Stimulated activated CD4-positive, alpha-beta T cell treated with anti-CD3 and anti-CD28 coated beads, Interleukin-4, amount 100 ng/mL, for 24 hours (primary cell): ENCODE results near the gene ITGBL1.
"Not testable (repeated sequence)": the region's sequence is repeated elsewhere in the genome, so short reads cannot be mapped to it uniquely, and the experiment has no call there.

ENCODE experiments used
- DNase-seq: peaks from one replicate; pipeline ENCODE4 v3.0.0-alpha.2; 2020

The ITGBL1 gene

GRCh38 chr13:101514100-101514499, 61.6 kb downstream of the ITGBL1 start:
- no peak for DNase-seq

DNA sequence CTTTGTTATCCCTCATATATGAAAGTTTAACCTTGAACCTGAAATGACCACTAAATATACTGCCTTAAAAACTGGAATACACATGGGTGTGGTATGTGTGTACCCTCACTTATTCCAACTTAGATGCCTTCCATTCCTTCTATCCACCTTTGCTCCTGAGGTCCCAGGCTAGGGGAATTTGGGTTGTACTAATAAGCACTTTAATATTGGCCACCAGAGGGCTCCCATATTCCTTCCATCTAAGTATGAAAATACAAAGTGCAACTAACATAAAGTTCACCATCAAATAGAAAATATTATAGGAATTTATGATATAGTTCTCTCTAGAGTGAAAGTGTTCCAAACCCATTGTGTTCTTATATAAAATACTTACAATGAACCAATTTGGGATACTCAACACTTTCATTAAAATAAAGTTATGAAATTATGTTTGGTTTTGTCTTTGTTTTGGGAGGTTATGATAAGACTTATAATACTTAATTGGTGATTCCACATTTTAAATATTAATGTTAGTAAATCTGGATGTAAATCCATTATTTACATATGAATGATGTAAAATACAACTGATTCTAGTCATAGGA, 62.3 kb downstream of the ITGBL1 start:
- peak; percentile 27 for DNase-seq

DNA sequence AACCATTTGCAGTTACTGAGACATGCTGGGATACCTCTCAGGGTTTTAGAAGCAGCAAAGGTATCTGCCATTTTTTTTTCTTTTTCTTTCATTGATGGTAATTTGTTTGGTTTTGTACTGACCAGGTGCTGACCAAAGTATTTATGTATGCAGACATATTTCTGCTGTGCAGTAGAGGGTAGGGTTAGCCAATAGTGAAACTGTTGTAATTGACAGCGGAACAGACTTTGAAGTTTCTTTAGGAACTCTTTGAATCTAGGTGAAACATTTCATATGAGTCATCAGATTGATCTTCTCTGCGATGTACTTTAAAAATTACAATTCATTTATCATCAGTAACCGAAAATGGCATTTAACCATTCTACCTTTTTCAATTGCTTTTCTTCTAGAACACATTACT, 63.0 kb downstream of the ITGBL1 start:
- no peak for DNase-seq

GRCh38 chr13:101516262-101516661, 63.8 kb downstream of the ITGBL1 start:
- no peak for DNase-seq

- no peak for DNase-seq
These were observed 68.2 kb downstream of the ITGBL1 start for GRCh38 chr13:101520672-101521071.

DNA sequence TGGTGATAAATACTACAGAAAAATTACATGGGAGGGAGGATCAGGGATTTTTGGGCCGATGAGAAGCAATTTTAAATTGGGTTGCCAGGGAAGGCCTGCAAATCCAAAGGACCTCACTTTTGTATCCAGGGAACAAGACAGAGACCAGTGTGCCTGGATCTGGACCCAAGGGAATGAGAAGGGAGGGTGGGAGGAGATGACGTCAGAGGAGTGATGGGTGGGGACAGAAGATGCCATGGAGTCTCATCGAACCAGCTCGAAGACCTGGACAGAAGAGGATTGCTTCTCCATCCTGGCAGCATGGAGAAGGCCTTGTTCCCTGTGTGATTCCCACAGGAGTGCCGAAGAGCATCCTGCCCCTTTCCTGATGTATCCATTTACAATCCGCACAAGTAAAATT, 68.9 kb downstream of the ITGBL1 start:
- no peak for DNase-seq

- no peak for DNase-seq
These were observed 70.1 kb downstream of the ITGBL1 start for GRCh38 chr13:101522607-101523006.

GRCh38 chr13:101523154-101524131, 71.0 kb downstream of the ITGBL1 start:
- no peak for DNase-seq

- no peak for DNase-seq
These were observed 74.7 kb downstream of the ITGBL1 start for GRCh38 chr13:101527130-101527529.

DNA sequence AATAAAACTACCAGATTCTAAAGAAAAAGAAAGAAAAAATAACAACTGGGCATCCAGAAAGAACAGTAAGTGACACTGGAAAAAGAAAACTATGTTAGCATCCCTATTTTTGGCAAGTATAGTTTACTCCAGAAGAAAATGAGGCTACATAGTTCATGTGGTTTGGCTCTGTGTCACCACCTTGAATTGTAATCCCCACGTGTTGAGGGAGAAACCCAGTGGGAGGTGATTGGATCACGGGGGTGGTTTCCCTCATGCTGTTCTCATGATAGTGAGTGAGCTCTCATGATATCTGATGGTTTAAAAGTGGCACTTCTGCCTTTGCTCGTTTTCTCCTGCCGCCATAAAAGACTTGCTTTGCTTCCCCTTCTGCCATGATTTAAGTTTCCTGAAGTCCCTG, 76.9 kb downstream of the ITGBL1 start:
- DNase-seq: peak; percentile 11

GRCh38 chr13:101530293-101530692, 77.8 kb downstream of the ITGBL1 start:
- no peak for DNase-seq

DNA sequence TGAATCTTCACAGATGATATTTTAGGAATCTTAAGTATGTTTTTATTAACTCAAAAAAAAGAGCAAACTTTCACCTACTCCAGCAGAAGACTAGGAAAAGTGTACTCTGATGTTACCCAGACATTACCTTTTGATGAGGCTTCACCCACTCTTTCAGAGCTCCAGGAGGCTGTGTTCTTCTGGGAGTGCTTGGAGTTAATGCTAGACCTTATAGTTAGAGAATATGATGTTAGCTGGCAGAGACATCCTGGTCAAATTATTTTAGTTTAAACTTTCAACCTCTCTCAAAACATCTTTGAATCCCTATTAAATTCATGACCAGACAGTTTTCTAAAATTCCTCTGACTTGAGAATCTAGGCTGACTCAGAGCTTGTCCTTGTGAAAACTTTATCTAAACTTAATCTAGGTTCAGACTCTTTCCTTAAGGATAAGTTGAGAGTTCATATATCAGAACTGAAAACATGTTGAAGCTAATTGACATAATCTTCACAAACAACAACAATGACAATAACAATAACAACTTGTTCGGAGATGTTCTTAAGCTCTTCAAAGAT, 82.8 kb downstream of the ITGBL1 start:
- DNase-seq: no peak

DNA sequence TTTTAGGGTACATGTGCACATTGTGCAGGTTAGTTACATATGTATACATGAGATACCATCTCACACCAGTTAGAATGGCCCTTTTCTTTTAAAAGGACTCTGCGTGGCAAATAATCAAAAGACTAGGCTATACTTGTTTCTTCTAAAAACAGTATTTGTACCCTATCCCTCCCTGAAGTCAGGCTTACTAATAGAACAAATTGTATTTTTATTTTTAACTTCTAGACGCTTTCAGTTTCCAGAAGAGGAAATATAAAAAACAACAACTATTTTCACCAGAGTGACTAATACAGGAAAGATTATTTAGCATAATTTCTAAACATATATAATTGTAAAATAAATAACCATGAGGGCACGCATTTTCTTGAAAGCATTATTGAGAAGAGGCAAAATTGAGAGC, 83.6 kb downstream of the ITGBL1 start:
- DNase-seq: no peak

DNA sequence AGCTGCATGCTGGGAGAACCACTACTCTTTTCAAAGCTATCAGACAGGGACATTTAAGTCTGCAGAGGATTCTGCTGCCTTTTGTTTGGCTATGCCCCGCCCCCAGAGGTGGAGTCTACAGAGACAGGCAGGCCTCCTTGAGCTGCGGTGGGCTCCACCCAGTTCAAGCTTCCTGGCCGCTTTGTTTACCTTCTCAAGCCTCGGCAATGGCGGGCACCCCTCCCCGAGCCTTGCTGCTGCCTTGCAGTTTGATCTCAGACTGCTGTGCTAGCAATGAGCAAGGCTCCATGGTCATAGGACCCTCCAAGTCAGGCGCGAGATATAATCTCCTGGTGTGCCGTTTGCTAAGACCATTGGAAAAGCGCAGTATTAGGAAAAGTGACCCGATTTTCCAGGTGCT, 92.1 kb downstream of the ITGBL1 start:
- DNase-seq: not testable (repeated sequence)

DNA sequence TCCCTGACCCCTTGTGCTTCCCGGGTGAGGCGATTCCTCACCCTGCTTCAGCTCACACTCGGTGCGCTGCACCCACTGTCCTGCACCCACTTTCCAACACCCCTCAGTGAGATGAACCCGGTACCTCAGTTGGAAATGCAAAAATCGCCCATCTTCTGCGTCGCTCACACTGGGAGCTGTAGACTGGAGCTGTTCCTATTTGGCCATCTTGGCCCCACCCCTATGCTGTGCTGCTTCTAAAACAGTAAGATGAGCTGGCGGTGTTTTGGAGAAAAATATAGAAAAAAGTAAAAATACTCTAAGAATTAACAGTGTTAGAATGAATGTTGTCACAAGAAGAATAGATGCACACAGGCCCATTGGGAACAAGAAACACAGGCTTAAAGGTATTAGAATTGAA, 92.5 kb downstream of the ITGBL1 start:
- DNase-seq: no peak

GRCh38 chr13:101545521-101545920, 93.0 kb downstream of the ITGBL1 start:
- DNase-seq: no peak

GRCh38 chr13:101552286-101552685, 99.8 kb downstream of the ITGBL1 start:
- no peak for DNase-seq

GRCh38 chr13:101552786-101553185, 100.3 kb downstream of the ITGBL1 start:
- DNase-seq: no peak

DNA sequence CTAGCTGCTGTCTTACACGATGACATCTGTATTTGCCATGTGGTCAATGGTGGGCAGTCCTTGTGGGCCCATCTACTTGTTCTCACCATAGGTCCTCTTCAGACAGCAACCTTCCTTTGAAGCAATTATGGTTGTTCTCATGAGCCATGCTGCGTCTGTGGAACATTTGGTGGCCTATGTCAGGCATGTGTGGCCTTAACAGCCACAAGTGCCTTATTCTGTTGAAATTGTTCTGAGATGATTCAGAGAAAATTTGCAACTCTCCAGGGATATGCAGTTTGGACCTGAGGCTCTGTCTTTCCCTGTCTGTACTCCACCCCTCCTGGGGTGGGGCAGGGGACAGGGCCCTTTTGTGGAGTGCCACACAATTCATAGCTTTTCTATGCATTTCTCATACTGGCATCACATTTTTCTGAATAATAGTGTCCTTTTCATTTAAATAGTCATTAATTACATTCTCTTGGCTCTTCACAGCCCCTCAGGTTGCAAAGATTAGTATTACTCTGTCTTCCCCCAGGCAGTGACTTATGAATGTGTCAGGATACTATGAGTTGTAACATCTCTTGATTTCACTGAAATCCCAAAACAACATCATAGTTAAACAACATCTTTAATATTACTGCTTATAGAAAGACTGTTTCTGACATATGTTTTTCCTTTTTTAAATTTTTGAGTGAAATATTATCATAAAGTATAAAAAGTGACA, 102.1 kb downstream of the ITGBL1 start:
- no peak for DNase-seq

DNA sequence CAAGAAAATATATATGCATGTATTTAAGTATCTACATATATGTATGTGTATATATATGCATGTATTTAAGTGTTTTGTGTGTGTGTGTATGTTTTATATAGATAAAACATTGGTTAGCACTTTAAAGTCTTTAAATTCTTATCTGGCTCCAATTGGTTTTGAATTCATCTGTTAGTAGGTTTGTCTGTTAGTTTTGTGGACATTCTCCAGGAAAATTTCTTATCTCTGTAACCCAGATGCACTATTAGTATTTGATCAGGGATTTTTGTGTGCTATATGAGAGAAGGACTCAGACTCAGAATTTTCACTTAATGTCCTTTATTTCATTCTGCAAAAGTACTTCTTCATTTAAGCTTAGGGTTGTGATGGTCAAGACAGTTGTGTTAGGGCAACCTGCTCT, 103.1 kb downstream of the ITGBL1 start:
- no peak for DNase-seq

DNA sequence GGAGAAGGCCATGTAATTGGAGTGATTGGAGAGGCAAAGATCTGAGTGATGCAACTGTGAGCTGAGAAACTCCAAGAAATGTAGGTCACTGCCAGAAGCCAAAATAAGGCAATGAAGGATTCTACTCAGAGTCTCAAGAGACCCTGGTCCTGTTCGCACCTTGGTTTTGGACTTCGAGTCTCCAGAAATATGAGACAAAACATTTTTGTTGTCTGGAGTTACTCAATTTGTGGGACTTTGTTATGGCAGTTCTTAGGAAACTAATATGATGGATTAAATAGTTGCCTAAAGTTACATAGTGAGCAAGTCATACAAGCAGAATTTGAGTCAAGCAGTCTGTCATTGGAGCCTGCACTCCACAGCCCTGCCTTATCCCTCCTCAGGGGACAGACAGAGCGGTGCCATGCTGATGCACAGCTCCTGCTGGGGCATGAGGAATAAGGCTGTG, 104.2 kb downstream of the ITGBL1 start:
- no peak for DNase-seq

DNA sequence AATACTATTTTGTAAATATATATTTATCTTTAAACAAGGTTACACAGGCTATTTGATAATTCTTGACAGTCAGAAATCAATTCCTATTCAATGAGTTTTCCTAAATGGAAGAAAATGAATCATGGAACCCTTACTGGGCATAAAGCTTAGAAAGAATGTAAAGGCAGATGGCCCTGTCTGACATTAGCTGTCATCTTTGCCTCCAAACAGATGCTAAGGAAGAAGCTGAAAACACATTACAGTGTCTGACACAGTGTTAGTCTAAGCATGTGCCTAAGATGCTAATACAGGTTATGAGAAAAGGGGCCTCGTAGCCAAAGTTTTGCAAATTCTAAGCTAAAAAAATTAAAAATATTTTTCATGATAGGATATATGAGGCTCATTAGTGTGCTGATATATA, 112.8 kb downstream of the ITGBL1 start:
- DNase-seq: no peak

DNA sequence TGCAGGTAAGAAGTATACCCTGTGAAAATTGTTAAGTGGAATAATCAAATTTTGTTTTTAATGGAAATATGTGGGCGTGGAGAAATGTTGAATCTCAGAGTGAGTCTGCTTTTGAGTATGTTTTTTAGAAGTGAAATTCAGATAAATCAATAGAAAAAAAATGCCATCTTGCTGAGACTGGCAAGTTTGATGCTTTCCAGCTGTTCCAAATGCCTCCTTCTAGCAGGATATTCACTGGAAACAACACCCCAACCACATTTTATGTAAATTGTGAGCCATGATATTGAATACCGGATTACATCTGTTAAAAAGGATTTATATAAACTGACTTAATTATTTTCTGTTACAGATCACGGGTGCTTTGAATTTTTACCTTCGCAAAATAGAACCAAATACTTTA, 115.4 kb downstream of the ITGBL1 start:
- no peak for DNase-seq
